H1 (cell line): ENCODE results near the gene MS4A8. TPM values are rescaled to one million over a fixed set of nuclear protein-coding genes. Genes with fewer than 3 reads are reported as not detected.
"Not testable (repeated sequence)": the region's sequence is repeated elsewhere in the genome, so short reads cannot be mapped to it uniquely, and the experiment has no call there.

ENCODE experiments used
- CTCF ChIA-PET: fragments of 300-600 bp; sonication (Branson Sonifier 250); formaldehyde crosslinking; loops from one replicate; lab custom pipeline; 2021; ENCODE audit not compliant: partially characterized antibody; lab: Charles Lee
- POLR2A ChIA-PET: fragments of 300-600 bp; sonication (Branson Sonifier 250); formaldehyde crosslinking; loops from one replicate; lab custom pipeline; 2021; ENCODE audit warnings: inconsistent platforms; ENCODE audit not compliant: partially characterized antibody; lab: Charles Lee
- DNase-seq, 2 experiments: peaks; one replicate each; pipeline versions ENCODE4 v3.0.0 to v3.0.0-alpha.2; 2010 to 2022; ENCODE audit warnings: low spot score in 2 of 2, low read depth in 1 of 2, mixed read lengths in 1 of 2
- FAIRE-seq: peaks from 2 replicates; lab custom pipeline; 2011; peaks lifted over from hg19 to GRCh38; lab: Jason Lieb, UNC
- H2AFZ ChIP-seq: 2 replicates; pipeline ENCODE4 v1.8.1; 2012; ENCODE audit warnings: low read length, inconsistent platforms
- H2AK5ac ChIP-seq: 2 replicates; pipeline ENCODE4 v1.6.1; 2013; ENCODE audit warnings: low read depth, low read length
- H2BK120ac ChIP-seq: replicated peaks from 2 replicates; pipeline ENCODE3; 2013; ENCODE audit warnings: low read depth, low read length, inconsistent platforms
- H2BK12ac ChIP-seq: 2 replicates; pipeline ENCODE4 v1.6.1; 2013; ENCODE audit warnings: low read depth, low read length
- H2BK15ac ChIP-seq: 2 replicates; pipeline ENCODE4 v1.6.1; 2013; ENCODE audit warnings: low read length
- H2BK20ac ChIP-seq: 2 replicates; pipeline ENCODE4 v1.6.1; 2013; ENCODE audit warnings: low read length
- H2BK5ac ChIP-seq: 2 replicates; pipeline ENCODE4 v1.6.1; 2013; ENCODE audit warnings: low read depth, low read length
- H3K14ac ChIP-seq: 2 replicates; pipeline ENCODE4 v1.6.1; 2013; ENCODE audit warnings: inconsistent platforms; ENCODE audit not compliant: insufficient read length
- H3K18ac ChIP-seq: 2 replicates; pipeline ENCODE4 v1.6.1; 2013; ENCODE audit warnings: low read length; ENCODE audit errors: extremely low read depth
- H3K23ac ChIP-seq: 2 replicates; pipeline ENCODE4 v1.6.1; 2013; ENCODE audit warnings: inconsistent platforms; ENCODE audit not compliant: insufficient read length
- H3K23me2 ChIP-seq: 2 replicates; pipeline ENCODE4 v1.6.1; 2013; ENCODE audit warnings: low read depth, low read length
- H3K27ac ChIP-seq: 2 replicates; pipeline ENCODE4 v1.6.1; 2011; ENCODE audit warnings: low read depth, low read length, inconsistent platforms
- H3K27me3 ChIP-seq, 4 experiments: replicated peaks in 1 of 4; 1 replicate in 1 of 4; 2 replicates in 3 of 4; pipeline versions ENCODE4 v1.6.1 to v1.8.1; 2011 to 2013; ENCODE audit warnings: low read length in 3 of 4, mild to moderate bottlenecking in 3 of 4, inconsistent platforms in 2 of 4, mixed read lengths in 2 of 4, moderate library complexity in 1 of 4; ENCODE audit not compliant: control insufficient read depth in 3 of 4, insufficient read depth in 3 of 4; ENCODE audit errors: extremely low read depth in 1 of 4
- H3K36me3 ChIP-seq, 4 experiments: 2 replicates each; pipeline versions ENCODE4 v1.6.1 to v1.8.1; 2011 to 2013; ENCODE audit warnings: mild to moderate bottlenecking in 4 of 4, low read length in 3 of 4, moderate library complexity in 2 of 4, control low read depth in 1 of 4, inconsistent platforms in 1 of 4; ENCODE audit not compliant: insufficient read depth in 4 of 4, control insufficient read depth in 2 of 4
- H3K4ac ChIP-seq: replicated peaks from 2 replicates; pipeline ENCODE3; 2013; ENCODE audit warnings: low read length, low read depth, mixed read lengths, inconsistent platforms; ENCODE audit not compliant: insufficient read length
- H3K4me1 ChIP-seq, 4 experiments: replicated peaks in 1 of 4; 1 replicate in 1 of 4; 2 replicates in 3 of 4; pipeline versions ENCODE4 v1.6.1 to v1.8.1; 2011 to 2013; ENCODE audit warnings: low read length in 3 of 4, inconsistent platforms in 2 of 4, mixed read lengths in 1 of 4; ENCODE audit not compliant: insufficient read depth in 4 of 4, control insufficient read depth in 3 of 4
- H3K4me2 ChIP-seq, 2 experiments: 2 replicates each; pipeline versions ENCODE4 v1.6.1 to v1.8.1; 2011 to 2013; ENCODE audit warnings: low read depth in 2 of 2, low read length in 2 of 2, control low read depth in 1 of 2, inconsistent platforms in 1 of 2, mild to moderate bottlenecking in 1 of 2; ENCODE audit not compliant: insufficient read depth in 1 of 2
- H3K4me3 ChIP-seq, 4 experiments: fragments of 200-600, 300-600 bp in 1 of 4; sonication (generic), shearing (Covaris generic), sonication (Bioruptor Twin) in 1 of 4; 2 replicates each; pipeline versions ENCODE4 v1.5.1 to v1.8.1; 2011 to 2016; ENCODE audit warnings: low read length in 4 of 4, low read depth in 3 of 4, control low read depth in 2 of 4, inconsistent platforms in 2 of 4, mild to moderate bottlenecking in 2 of 4, mixed read lengths in 1 of 4, moderate library complexity in 1 of 4; ENCODE audit not compliant: insufficient read depth in 2 of 4; ENCODE audit errors: extremely low read depth in 1 of 4
- H3K56ac ChIP-seq: replicated peaks from 2 replicates; pipeline ENCODE3; 2013; ENCODE audit warnings: low read depth, mild to moderate bottlenecking, mixed read lengths, low read length, inconsistent platforms; ENCODE audit not compliant: insufficient read length
- H3K79me1 ChIP-seq: 2 replicates; pipeline ENCODE4 v1.6.1; 2013; ENCODE audit warnings: low read depth, low read length, control low read depth
- H3K79me2 ChIP-seq, 2 experiments: 2 replicates each; pipeline versions ENCODE4 v1.6.1 to v1.8.1; 2012 to 2013; ENCODE audit warnings: low read length in 2 of 2, mild to moderate bottlenecking in 2 of 2, inconsistent platforms in 1 of 2; ENCODE audit not compliant: insufficient read depth in 2 of 2, control insufficient read depth in 1 of 2
- H3K9ac ChIP-seq, 4 experiments: replicated peaks in 1 of 4; 1 replicate in 1 of 4; 2 replicates in 3 of 4; pipeline versions ENCODE4 v1.6.1 to v1.8.1; 2011 to 2013; ENCODE audit warnings: low read depth in 3 of 4, low read length in 3 of 4, control low read depth in 2 of 4, mild to moderate bottlenecking in 2 of 4, moderate library complexity in 2 of 4, inconsistent platforms in 1 of 4; ENCODE audit errors: extremely low read depth in 1 of 4
- H3K9me3 ChIP-seq, 2 experiments: 2 replicates each; pipeline versions ENCODE4 v1.6.1 to v1.8.1; 2012 to 2013; ENCODE audit warnings: mild to moderate bottlenecking in 2 of 2, moderate library complexity in 2 of 2, control low read depth in 1 of 2, inconsistent platforms in 1 of 2, low read depth in 1 of 2, low read length in 1 of 2, mixed read lengths in 1 of 2; ENCODE audit not compliant: insufficient read depth in 2 of 2
- H4K20me1 ChIP-seq, 2 experiments: replicated peaks in 1 of 2; 2 replicates each; pipeline versions ENCODE3 to v1.8.1; 2011 to 2013; ENCODE audit warnings: inconsistent platforms in 2 of 2, low read length in 2 of 2, mild to moderate bottlenecking in 1 of 2; ENCODE audit not compliant: insufficient read depth in 2 of 2, control insufficient read depth in 1 of 2
- H4K5ac ChIP-seq: 2 replicates; pipeline ENCODE4 v1.6.1; 2013; ENCODE audit warnings: low read length, low read depth, mixed read lengths, inconsistent platforms; ENCODE audit not compliant: insufficient read length
- H4K8ac ChIP-seq: 2 replicates; pipeline ENCODE4 v1.8.0; 2013; ENCODE audit warnings: mild to moderate bottlenecking, moderate library complexity, low read length, inconsistent platforms; ENCODE audit not compliant: insufficient read depth; ENCODE audit errors: extremely low read depth
- H4K91ac ChIP-seq: replicated peaks from 2 replicates; pipeline ENCODE3; 2013; ENCODE audit warnings: low read length, mixed read lengths, inconsistent platforms; ENCODE audit not compliant: insufficient read length
- WGBS, 2 experiments: shearing (Covaris generic) in 1 of 2; methylation state at CpG; one replicate each; pipeline versions ENCODE4 v1.1.6 to v1.1.7; 2013 to 2015; ENCODE audit warnings: low lambda C conversion rate in 2 of 2, mixed read lengths in 2 of 2, inconsistent platforms in 1 of 2, low coverage in 1 of 2, missing lambda C conversion rate in 1 of 2; ENCODE audit not compliant: insufficient replicate concordance in 2 of 2, insufficient coverage in 1 of 2, insufficient read length in 1 of 2; ENCODE audit errors: extremely low coverage in 1 of 2, missing lambda C conversion rate in 1 of 2; 5-methylcytosine and 5-hydroxymethylcytosine counted together
- polyA plus RNA-seq, 7 experiments: library from polyadenylated mRNA; depleted of rRNA in 3 of 7; stranded (reverse) in 5 of 7; unstranded in 2 of 7; fragments of >200 nt in 5 of 7; fragments of 200-250 nt in 2 of 7; gene quantifications; 1 replicate in 5 of 7; 2 replicates in 1 of 7; 4 replicates in 1 of 7; pipeline versions ENCODE4 v1.2.1 to v1.2.3, GENCODE V29; 2011 to 2013; ENCODE audit warnings: missing spikeins in 2 of 7, mixed read lengths in 2 of 7
- total RNA-seq: library from RNA; stranded (reverse); fragmentation: NEBNext Ultra II Directional; extraction: Animal tissue kit (Norgen Biotek cat#: 25700); gene quantifications from 2 replicates; pipeline ENCODE4 v1.2.1, GENCODE V29; 2021

Gene MS4A8
- total and polyA plus RNA-seq, 2 of the 8 experiments (the other 6 are each of a cell fraction or from before 2014, with no cell fraction given), result not detected

DNA sequence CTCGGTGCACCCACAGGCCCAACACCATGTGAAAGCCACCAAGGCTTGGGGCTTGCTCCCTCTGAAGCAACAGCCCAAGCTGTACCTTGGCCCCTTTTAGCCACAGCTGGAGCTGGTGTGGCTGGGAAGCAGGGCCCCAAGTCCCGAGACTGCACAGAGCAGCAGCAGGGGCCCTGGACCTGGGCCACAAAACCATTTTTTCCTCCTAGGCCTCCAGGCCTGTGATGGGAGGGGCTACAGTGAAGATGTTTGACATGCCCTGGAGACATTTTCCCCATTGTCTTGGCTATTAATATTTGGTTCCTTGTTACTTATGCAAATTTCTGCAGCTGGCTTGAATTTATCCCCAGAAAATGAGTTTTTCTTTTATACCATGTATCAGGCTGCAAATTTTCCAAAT, 21.2 kb upstream of the MS4A8 start:
- H4K5ac ChIP-seq, H3K27ac ChIP-seq, H3K36me3 ChIP-seq, H3K23ac ChIP-seq, H2AFZ ChIP-seq, DNase-seq, H2BK12ac ChIP-seq, H3K4me1 ChIP-seq, H3K4me3 ChIP-seq, H3K4ac ChIP-seq, H3K18ac ChIP-seq, H3K9ac ChIP-seq, POLR2A ChIA-PET, H2BK5ac ChIP-seq, H2BK15ac ChIP-seq, H2AK5ac ChIP-seq, H3K79me1 ChIP-seq, CTCF ChIA-PET, H4K8ac ChIP-seq, H2BK20ac ChIP-seq, H3K4me2 ChIP-seq, H3K14ac ChIP-seq, H3K79me2 ChIP-seq, FAIRE-seq, H3K27me3 ChIP-seq, H4K20me1 ChIP-seq, H2BK120ac ChIP-seq, H3K56ac ChIP-seq, H4K91ac ChIP-seq, H3K23me2 ChIP-seq: not testable (repeated sequence)
- WGBS, 2 experiments, result 87% methylated on average over 2 of the region's 2 CpGs; no CpG with 5 or more reads in 1 of the 2 experiments
- H3K9me3 ChIP-seq, result peaks cover 28 to 40% of the 10 kb centered on the region in 2 experiments
